Cardiac fibroblast (primary cell): ENCODE results near the gene CCDC63.
A peak's percentile ranks its signal among the peaks of the same experiment; 100 is the strongest.

Experiments used
- DNase-seq, 2 donors: peaks; one replicate each; pipeline versions ENCODE4 v3.0.0 to v3.0.0-alpha.2; 2010; ENCODE audit warnings: low read depth in 2 of 2
- H3K4me3 ChIP-seq, 2 donors: replicated peaks in 1 of 2; 1 replicate in 1 of 2; 2 replicates in 1 of 2; pipeline ENCODE4 v1.5.1; 2011; ENCODE audit warnings: low read depth in 2 of 2, low read length in 2 of 2, mild to moderate bottlenecking in 2 of 2, moderate library complexity in 1 of 2
- TF ChIP-seq, protein P1 (sequence below): IDR thresholded peaks from one replicate; pipeline ENCODE4 v1.5.1; 2011; ENCODE audit warnings: low read depth, mild to moderate bottlenecking, low read length, inconsistent platforms

The CCDC63 gene

DNA sequence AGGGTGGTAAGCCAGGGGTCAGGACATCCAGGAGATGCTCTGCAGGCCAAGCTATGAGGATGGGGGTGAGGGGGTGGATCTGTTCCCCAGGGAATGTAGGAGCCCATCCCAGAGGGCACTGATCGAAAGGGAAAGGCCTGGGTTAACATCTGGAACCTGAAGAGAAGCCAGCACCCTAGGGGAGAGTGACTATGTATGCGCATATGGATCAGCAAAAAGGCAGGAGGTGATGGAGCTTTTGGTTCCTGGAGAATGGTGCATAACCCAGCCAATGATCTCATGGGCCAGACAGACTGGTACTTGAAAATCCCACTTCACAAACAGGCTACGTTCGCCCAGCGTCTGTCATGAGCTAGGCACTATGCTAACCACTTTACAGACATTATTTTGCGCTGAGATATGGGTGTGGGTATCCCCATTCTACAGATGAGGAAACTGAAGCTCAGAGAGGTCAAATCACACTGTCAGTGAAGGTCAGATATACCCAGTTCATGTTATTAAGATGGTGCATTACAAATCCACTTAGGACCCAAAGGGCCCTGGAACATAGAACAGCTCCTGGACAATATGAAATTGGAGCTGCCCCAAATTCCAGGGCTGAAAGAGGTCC lies 1.6 kb downstream of the CCDC63 start:
- no peak for DNase-seq
- TF ChIP-seq, protein P1, sequence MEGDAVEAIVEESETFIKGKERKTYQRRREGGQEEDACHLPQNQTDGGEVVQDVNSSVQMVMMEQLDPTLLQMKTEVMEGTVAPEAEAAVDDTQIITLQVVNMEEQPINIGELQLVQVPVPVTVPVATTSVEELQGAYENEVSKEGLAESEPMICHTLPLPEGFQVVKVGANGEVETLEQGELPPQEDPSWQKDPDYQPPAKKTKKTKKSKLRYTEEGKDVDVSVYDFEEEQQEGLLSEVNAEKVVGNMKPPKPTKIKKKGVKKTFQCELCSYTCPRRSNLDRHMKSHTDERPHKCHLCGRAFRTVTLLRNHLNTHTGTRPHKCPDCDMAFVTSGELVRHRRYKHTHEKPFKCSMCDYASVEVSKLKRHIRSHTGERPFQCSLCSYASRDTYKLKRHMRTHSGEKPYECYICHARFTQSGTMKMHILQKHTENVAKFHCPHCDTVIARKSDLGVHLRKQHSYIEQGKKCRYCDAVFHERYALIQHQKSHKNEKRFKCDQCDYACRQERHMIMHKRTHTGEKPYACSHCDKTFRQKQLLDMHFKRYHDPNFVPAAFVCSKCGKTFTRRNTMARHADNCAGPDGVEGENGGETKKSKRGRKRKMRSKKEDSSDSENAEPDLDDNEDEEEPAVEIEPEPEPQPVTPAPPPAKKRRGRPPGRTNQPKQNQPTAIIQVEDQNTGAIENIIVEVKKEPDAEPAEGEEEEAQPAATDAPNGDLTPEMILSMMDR: no peak
- H3K4me3 ChIP-seq: no peak overlapping the region

DNA sequence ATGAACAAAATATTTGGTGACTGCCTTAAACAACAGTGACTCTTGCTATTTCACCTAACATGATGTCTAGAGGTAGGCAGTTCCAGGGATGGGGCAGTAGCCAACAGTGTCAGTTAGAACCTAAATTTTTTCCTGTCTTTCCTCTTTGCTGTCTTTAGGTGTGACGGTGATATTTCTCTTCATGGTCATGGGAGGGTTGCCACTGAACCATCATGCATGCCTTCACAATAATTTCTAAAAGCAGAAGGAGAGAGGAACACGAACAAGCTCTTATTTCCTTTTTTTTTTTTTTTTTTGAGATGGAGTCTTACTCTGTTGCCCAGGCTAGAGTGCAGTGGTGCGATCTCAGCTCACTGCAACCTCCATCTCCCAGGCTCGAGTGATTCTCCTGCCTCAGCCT lies 2.4 kb downstream of the CCDC63 start:
- TF ChIP-seq, protein P1: no peak
- DNase-seq: no peak
- H3K4me3 ChIP-seq: no peak overlapping the region

DNA sequence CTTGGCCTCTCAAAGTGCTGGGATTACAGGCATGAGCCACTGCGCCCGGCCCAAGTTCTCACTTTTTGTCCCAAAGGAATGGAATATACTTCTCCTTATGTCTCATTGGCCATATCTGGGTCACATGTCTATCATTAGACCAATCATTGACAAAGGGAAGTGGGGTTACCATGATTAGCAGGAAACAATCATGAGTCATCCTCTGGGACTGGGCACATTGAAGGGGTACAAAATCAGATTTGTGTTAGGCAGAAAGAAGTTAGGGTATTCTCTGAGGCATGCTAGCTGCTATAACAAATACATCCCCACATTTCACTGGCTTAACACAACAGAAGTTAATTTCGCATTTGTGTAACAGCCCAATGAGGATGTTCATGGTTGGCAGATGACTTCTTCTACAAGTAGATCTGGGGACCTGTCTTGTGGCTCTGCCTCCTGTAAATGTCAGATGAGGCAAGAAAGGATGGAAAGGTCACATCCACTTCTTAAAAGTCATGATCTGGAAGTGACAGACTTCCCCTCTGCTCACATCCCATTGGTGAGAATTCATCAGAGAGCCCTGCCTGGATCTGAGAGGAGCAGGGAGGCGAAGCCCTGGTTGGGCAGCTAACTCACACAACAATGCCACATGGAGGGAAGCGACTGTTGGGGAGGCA lies 3.1 kb downstream of the CCDC63 start:
- TF ChIP-seq, protein P1: no peak
- no peak overlapping the region for H3K4me3 ChIP-seq
- no peak for DNase-seq

DNA sequence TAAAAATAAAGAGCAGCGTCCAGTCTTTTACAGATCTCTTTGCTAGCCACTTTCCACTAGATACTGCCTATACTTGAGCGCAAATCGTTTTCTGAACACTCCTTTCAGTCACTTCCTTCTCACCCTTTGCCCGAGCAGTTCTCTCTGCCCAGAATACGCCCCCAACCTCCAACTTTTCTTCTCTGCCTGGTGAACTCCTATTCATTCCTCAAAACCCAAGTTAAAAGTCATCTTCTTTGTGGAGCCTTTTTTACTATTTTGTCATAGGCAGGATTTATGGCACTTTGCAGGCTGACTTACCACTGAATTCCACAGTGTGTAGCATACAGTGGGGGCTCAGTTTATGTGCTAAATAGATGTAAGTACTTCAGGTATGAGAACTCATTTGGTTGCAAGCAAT lies 4.0 kb downstream of the CCDC63 start:
- TF ChIP-seq, protein P1: no peak
- no peak overlapping the region for H3K4me3 ChIP-seq
- DNase-seq: no peak

DNA sequence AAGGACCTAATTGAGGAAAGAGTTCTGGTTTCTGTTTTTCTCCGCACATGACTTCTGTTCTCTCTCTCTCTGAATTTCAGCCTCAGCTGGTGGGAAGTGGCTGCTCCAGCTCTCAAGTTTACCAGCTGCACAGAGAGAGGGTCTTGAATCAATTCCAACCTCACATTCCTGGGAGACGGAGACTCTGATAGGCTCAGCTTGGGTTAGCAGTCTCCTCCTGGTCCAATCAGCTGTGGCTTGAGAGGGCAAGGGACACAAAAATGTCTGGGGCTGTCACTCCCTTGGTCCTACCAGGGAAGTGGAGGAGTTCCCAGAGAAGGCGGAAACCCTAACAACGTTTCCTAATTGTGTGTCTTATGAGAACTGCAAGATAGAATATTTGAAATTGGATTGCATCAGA lies 7.0 kb downstream of the CCDC63 start:
- no peak overlapping the region for H3K4me3 ChIP-seq
- TF ChIP-seq, protein P1: no peak
- DNase-seq: peak; percentile 8 to 61

DNA sequence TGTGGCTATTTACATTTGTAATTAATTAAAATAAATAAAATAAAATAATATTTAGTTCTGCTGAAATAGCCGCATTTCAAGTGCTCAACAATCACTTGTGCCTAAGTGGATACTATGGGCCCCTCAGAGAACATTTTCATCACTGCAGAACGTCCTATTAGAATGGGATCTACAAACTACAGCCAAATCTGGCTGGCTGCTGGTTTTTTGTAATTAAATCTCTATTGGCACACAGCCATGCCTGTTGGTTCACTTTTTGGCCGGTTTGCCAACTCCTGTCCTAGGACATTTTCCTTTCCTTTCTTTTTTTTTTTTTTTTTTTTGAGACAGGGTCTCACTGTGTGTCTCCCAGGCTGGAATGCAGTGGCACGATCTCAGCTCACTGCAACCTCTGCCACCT lies 9.8 kb downstream of the CCDC63 start:
- DNase-seq: peak in 1 of 2 donors; percentile 11
- TF ChIP-seq, protein P1: no peak
- no peak overlapping the region for H3K4me3 ChIP-seq
